ENCODE data around the gene UCK1. TPM values are rescaled to one million over a fixed set of nuclear protein-coding genes. Genes with fewer than 3 reads are reported as not detected.

UCK1 gene
- total and polyA plus RNA-seq, 10 of the 15 experiments (the other 5 are each of a cell fraction or from before 2014, with no cell fraction given), result 0.31 to 27.0 (median 18.7) TPM

DNA sequence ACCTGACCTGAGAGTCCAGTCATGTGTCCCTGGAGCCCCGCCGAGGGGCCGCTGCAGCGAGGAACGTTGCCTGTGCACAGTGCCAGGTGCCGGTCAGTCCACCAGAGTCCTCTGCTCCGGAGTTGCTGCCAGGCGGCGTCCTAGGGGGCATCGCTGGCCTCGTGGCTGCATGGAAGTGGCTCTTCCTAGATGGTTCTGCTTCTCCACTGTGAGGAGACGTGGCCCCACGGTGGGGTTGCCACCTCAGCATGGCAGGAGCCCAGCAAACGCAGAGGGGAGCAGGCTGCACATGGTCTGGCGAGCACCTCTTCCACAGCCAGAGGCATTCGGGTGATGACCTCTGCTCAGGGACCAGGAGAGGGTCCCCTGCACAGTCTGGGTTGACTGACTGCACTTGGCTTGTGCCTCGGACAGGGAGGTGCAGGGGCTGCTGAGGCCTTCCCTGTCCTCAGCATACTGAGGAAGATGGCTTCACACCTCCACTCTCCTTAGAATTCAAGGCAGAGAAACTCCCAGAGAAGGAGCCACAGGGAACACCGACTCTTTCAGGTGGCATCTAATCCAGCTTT lies 54.2 kb downstream of the UCK1 start:
- Histone ChIP-seq H3K4me2 (ENCODE audit: control insufficient read depth, insufficient read depth) (no peak overlapping the region), H3K27ac (ENCODE audit: control insufficient read depth, insufficient read depth) (no peak overlapping the region), H3K9me3 (replicated peaks; ENCODE audit: control insufficient read depth, insufficient read depth, low read length) (no peaks in the 10 kb centered on the region), H3K9ac (ENCODE audit: control insufficient read depth, insufficient read depth, low read length) (no peak overlapping the region), H3K36me3 (ENCODE audit: control insufficient read depth in 2 of 2, insufficient read depth in 2 of 2, low read length in 1 of 2) (peaks cover 41 to 68% of the 10 kb centered on the region in 2 experiments), H2AFZ (ENCODE audit: control insufficient read depth, low read depth, low read length) (no peak overlapping the region), H3K4me3 (no peak overlapping the region), H4K20me1 (ENCODE audit: control insufficient read depth, insufficient read depth) (no peaks in the 10 kb centered on the region; the same call in 1 of the 2 replicates), H3K79me2 (ENCODE audit: control insufficient read depth, insufficient read depth, low read length) (no peaks in the 10 kb centered on the region), H3K27me3 (replicated peaks in 1 of 2; ENCODE audit: control insufficient read depth in 2 of 2, insufficient read depth in 2 of 2, low read length in 1 of 2) (no peaks in the 10 kb centered on the region), H3K4me1 (ENCODE audit: control insufficient read depth, insufficient read depth, low read length) (no peaks in the 10 kb centered on the region)
- in situ Hi-C loops (cut with MboI), result no loop called here
- CTCF ChIA-PET, result interaction anchor here (2.1 kb wide), 1 partner anchor 127 kb away, joined by 8 read pairs; no protein-coding TSS in a partner anchor
- RAD21 ChIA-PET (ENCODE audit: unreplicated experiment), result no interaction called here
- SMC1A ChIA-PET (ENCODE audit: uncharacterized antibody, unreplicated experiment), result no interaction called here
- WGBS (ENCODE audit: insufficient coverage, insufficient replicate concordance, low lambda C conversion rate, missing lambda C conversion rate), result 96% methylated on average over 18 of the region's 18 CpGs
- BruUV-seq (replicated peaks), result no TSS peak
- no peak for TF ChIP-seq BMI1 (IDR thresholded peaks at IDR 0.05; ENCODE audit: borderline replicate concordance)
- 0 out of 2 replicates have a peak, but pooled peaks have one; percentile 47 for TF ChIP-seq POLR2A (IDR thresholded peaks at IDR 0.05; ENCODE audit: low read depth, low read length)
- ATAC-seq (no peak), FAIRE-seq (no peak), DNase-seq (ENCODE audit: low read depth, low spot score) (no peak)
- intact Hi-C loops (cut with micrococcal nuclease; ENCODE audit: unreplicated experiment), result no loop called here
- POLR2A ChIA-PET, result no interaction called here

DNA sequence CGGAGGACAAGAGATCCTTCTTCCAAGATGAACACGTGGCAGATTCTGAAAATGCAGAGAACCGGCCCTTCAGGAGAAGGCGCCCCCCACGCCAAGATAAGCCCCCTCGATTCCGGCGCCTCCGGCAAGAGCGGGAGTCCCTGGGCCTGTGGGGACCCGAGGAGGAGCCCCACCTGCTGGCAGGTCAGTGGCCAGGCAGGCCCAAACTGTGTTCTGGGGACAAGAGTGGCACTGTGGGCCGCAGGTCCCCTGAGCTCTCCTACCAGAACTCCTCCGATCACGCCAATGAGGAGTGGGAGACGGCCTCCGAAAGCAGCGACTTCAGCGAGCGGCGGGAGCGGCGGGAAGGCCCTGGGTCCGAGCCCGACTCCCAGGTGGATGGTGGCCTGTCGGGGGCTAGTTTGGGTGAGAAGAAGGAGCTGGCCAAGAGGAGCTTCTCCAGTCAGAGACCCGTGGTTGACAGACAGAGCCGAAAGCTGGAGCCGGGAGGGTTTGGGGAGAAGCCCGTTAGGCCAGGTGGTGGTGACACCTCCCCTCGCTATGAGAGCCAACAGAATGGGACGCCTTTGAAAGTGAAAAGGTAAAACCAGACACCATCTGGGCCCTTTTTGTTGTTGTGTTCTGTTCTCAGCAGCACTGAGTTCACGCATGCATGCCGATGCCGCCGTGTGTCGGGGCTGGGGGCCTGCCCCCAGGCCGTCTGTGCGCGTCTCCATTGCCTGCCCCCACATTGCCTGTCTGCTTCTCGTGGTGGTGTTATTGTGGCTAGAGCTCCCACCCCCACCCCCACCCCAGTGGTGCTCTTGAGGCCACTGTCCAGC lies 54.9 kb downstream of the UCK1 start:
- Histone ChIP-seq H3K9ac (ENCODE audit: control insufficient read depth, insufficient read depth, low read length) (no peak overlapping the region), H3K4me1 (ENCODE audit: control insufficient read depth, insufficient read depth, low read length) (no peaks in the 10 kb centered on the region), H3K4me3 (no peak overlapping the region), H2AFZ (ENCODE audit: control insufficient read depth, low read depth, low read length) (no peak overlapping the region), H3K27me3 (replicated peaks in 1 of 2; ENCODE audit: control insufficient read depth in 2 of 2, insufficient read depth in 2 of 2, low read length in 1 of 2) (no peaks in the 10 kb centered on the region), H3K9me3 (replicated peaks; ENCODE audit: control insufficient read depth, insufficient read depth, low read length) (no peaks in the 10 kb centered on the region), H3K4me2 (ENCODE audit: control insufficient read depth, insufficient read depth) (no peak overlapping the region), H3K79me2 (ENCODE audit: control insufficient read depth, insufficient read depth, low read length) (no peaks in the 10 kb centered on the region), H3K36me3 (ENCODE audit: control insufficient read depth in 2 of 2, insufficient read depth in 2 of 2, low read length in 1 of 2) (peaks cover 37 to 66% of the 10 kb centered on the region in 2 experiments), H3K27ac (ENCODE audit: control insufficient read depth, insufficient read depth) (no peak overlapping the region), H4K20me1 (ENCODE audit: control insufficient read depth, insufficient read depth) (no peaks in the 10 kb centered on the region; the same call in 1 of the 2 replicates)
- 93% methylated on average over 39 of the region's 40 CpGs for WGBS (ENCODE audit: insufficient coverage, insufficient replicate concordance, low lambda C conversion rate, missing lambda C conversion rate)
- ChIA-PET RAD21 (ENCODE audit: unreplicated experiment) (no interaction called here), POLR2A (no interaction called here), CTCF (interaction anchor here (2.1 kb wide), 1 partner anchor 126 kb away, joined by 8 read pairs; no protein-coding TSS in a partner anchor), SMC1A (ENCODE audit: uncharacterized antibody, unreplicated experiment) (no interaction called here)
- in situ Hi-C loops (cut with MboI) (no loop called here), intact Hi-C loops (cut with micrococcal nuclease; ENCODE audit: unreplicated experiment) (no loop called here)
- DNase-seq (ENCODE audit: low read depth, low spot score), result no peak
- no TSS peak for BruUV-seq (replicated peaks)
- 0 out of 3 replicates have a peak, but pooled peaks have one; percentile 33 for ATAC-seq
- TF ChIP-seq, protein P1, sequence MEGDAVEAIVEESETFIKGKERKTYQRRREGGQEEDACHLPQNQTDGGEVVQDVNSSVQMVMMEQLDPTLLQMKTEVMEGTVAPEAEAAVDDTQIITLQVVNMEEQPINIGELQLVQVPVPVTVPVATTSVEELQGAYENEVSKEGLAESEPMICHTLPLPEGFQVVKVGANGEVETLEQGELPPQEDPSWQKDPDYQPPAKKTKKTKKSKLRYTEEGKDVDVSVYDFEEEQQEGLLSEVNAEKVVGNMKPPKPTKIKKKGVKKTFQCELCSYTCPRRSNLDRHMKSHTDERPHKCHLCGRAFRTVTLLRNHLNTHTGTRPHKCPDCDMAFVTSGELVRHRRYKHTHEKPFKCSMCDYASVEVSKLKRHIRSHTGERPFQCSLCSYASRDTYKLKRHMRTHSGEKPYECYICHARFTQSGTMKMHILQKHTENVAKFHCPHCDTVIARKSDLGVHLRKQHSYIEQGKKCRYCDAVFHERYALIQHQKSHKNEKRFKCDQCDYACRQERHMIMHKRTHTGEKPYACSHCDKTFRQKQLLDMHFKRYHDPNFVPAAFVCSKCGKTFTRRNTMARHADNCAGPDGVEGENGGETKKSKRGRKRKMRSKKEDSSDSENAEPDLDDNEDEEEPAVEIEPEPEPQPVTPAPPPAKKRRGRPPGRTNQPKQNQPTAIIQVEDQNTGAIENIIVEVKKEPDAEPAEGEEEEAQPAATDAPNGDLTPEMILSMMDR (IDR thresholded peaks at IDR 0.05 in 2 of 3, conservative IDR thresholded peaks at IDR 0.05 in 1 of 3; ENCODE audit: control insufficient read depth in 2 of 3, extremely low read depth in 1 of 3, insufficient read depth in 1 of 3, low read depth in 3 of 3, low read length in 3 of 3), result peak; percentile 23 to 28 (median 27); a peak in 2 of 6 replicates
- TF ChIP-seq POLR2A (IDR thresholded peaks at IDR 0.05; ENCODE audit: low read depth, low read length), result peak; percentile 46; the same call in 1 of the 2 replicates
- TF ChIP-seq KAT2A (conservative IDR thresholded peaks at IDR 0.05; ENCODE audit: control insufficient read depth, low read depth, low read length), result no peak
- TF ChIP-seq, protein P2, sequence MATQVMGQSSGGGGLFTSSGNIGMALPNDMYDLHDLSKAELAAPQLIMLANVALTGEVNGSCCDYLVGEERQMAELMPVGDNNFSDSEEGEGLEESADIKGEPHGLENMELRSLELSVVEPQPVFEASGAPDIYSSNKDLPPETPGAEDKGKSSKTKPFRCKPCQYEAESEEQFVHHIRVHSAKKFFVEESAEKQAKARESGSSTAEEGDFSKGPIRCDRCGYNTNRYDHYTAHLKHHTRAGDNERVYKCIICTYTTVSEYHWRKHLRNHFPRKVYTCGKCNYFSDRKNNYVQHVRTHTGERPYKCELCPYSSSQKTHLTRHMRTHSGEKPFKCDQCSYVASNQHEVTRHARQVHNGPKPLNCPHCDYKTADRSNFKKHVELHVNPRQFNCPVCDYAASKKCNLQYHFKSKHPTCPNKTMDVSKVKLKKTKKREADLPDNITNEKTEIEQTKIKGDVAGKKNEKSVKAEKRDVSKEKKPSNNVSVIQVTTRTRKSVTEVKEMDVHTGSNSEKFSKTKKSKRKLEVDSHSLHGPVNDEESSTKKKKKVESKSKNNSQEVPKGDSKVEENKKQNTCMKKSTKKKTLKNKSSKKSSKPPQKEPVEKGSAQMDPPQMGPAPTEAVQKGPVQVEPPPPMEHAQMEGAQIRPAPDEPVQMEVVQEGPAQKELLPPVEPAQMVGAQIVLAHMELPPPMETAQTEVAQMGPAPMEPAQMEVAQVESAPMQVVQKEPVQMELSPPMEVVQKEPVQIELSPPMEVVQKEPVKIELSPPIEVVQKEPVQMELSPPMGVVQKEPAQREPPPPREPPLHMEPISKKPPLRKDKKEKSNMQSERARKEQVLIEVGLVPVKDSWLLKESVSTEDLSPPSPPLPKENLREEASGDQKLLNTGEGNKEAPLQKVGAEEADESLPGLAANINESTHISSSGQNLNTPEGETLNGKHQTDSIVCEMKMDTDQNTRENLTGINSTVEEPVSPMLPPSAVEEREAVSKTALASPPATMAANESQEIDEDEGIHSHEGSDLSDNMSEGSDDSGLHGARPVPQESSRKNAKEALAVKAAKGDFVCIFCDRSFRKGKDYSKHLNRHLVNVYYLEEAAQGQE (IDR thresholded peaks at IDR 0.05; ENCODE audit: low read depth, low read length), result no peak
- no peak for TF ChIP-seq BMI1 (IDR thresholded peaks at IDR 0.05; ENCODE audit: borderline replicate concordance)
- no peak for FAIRE-seq
